Neural crest cell (in vitro differentiated cells): ENCODE results near the gene JADE2. TPM values are rescaled to one million over a fixed set of nuclear protein-coding genes. Genes with fewer than 3 reads are reported as not detected.
A peak's percentile ranks its signal among the peaks of the same experiment; 100 is the strongest.

ENCODE experiments used
- DNase-seq: peaks from one replicate; pipeline ENCODE4 v3.0.0; 2021; ENCODE audit warnings: low read depth, mixed read lengths, low spot score
- H3K27ac Mint-ChIP-seq: one replicate; pipeline ENCODE4 v1.8.0; 2021; ENCODE audit warnings: mild to moderate bottlenecking, mixed read lengths; ENCODE audit not compliant: unreplicated experiment
- H3K27me3 Mint-ChIP-seq: 2 replicates; pipeline ENCODE4 v1.8.0; 2021; ENCODE audit warnings: low read depth, mild to moderate bottlenecking, mixed read lengths
- H3K36me3 Mint-ChIP-seq: 2 replicates; pipeline ENCODE4 v1.8.0; 2021; ENCODE audit warnings: low read depth, mild to moderate bottlenecking, mixed read lengths
- H3K4me1 Mint-ChIP-seq: 2 replicates; pipeline ENCODE4 v1.8.0; 2021; ENCODE audit warnings: mixed read lengths
- H3K4me3 Mint-ChIP-seq: one replicate; pipeline ENCODE4 v1.8.0; 2021; ENCODE audit warnings: mild to moderate bottlenecking, mixed read lengths
- H3K9me3 Mint-ChIP-seq: 2 replicates; pipeline ENCODE4 v1.8.0; 2021; ENCODE audit warnings: mixed read lengths
- CTCF ChIP-seq: fragments of 200-600 bp; sonication (generic); conservative IDR thresholded peaks from 2 replicates; pipeline ENCODE4 v1.5.0; 2021; ENCODE audit warnings: antibody characterized with exemption, mild to moderate bottlenecking
- total RNA-seq: library from RNA; stranded (reverse); gene quantifications from 2 replicates; pipeline ENCODE4 v1.2.1, GENCODE V29; 2021

The JADE2 gene
- total RNA-seq, 1 donor from 2014 or later, result 2.1 TPM

DNA sequence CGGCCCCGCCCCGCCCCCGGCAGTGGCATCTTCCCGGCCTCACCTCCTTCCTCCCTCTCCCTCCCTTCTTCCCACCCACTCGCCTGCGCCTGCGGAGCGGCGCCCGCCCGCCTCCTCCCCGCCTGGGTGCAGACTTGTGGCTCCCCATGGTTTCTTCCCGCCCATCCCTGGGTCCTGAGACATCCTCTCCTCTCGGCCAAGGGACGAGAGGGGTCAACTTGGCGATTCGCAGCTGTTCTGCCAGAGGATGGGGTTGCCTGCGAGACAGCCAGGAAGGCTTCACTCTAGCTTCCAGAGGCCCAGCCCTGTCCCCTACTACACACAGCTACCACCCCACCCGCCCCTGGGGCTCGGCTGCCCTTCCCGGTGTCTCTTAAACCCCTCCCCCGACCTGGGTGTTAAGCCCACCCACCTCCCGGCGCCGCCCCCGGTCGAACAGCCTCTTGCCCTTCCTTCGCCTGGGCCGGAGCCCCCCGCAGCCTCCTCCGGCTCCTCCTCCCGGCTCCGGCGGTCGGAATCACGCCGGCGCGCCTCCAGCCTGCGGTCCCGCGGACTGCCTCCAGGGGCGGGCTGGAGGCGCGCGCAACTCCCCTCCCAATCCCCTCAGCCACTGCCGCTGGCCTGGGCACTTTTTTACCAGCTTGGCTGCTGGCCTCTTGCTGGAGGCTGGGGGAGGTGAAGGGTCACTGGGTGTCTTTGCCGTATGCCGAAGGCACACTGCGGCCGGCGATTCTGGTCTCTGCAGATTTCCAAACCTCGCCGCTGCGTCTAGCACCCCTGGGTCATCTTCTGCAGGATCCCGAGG is 1.9 kb downstream of the JADE2 start:
- H3K9me3 Mint-ChIP-seq, result no peaks in the 10 kb centered on the region
- H3K36me3 Mint-ChIP-seq, result no peaks in the 10 kb centered on the region
- H3K27me3 Mint-ChIP-seq, result peaks cover 37% of the 10 kb centered on the region
- H3K4me1 Mint-ChIP-seq, result peaks cover 37% of the 10 kb centered on the region
- peak; percentile 73 for DNase-seq
- H3K27ac Mint-ChIP-seq, result no peak overlapping the region
- peak; percentile 72 for TF ChIP-seq CTCF
- H3K4me3 Mint-ChIP-seq, result peak overlapping the region; percentile 93

- peaks cover 37% of the 10 kb centered on the region for H3K4me1 Mint-ChIP-seq
- TF ChIP-seq CTCF, result no peak
- DNase-seq, result no peak
Observed at GRCh38 chr5:134527961-134528424, 2.5 kb downstream of the JADE2 start.

DNA sequence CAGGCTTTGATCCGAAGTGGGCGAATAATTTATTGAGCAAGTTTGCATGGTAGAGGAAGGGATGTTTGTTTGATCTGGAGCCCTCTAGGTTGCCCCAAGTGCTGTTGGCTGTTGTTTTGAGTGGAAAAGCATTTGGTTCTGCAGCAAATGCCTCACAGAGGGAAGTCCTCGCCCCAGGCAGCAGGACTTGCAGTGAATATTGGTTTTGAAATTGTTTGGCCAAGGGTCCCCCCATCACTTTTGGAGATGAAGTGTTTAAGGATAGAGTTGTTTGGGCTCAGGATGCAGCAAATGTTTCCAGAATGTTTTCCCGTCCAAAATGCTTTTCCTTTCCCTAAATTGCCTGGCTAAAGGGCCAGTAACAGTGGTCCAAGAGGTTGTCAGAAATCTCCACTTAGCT is 3.1 kb downstream of the JADE2 start:
- H3K36me3 Mint-ChIP-seq, result no peaks in the 10 kb centered on the region
- no peak overlapping the region for H3K27ac Mint-ChIP-seq
- H3K27me3 Mint-ChIP-seq, result peaks cover 25% of the 10 kb centered on the region
- no peaks in the 10 kb centered on the region for H3K9me3 Mint-ChIP-seq
- H3K4me1 Mint-ChIP-seq, result peaks cover 37% of the 10 kb centered on the region
- no peak for DNase-seq
- no peak for TF ChIP-seq CTCF
- peak overlapping the region; percentile 47 for H3K4me3 Mint-ChIP-seq

More at GRCh38 chr5:134527961-134528424, 2.5 kb downstream of the JADE2 start:
- Mint-ChIP-seq H3K4me3 (peak overlapping the region; percentile 93), H3K27me3 (peaks cover 30% of the 10 kb centered on the region), H3K27ac (no peak overlapping the region), H3K9me3 (no peaks in the 10 kb centered on the region), H3K36me3 (no peaks in the 10 kb centered on the region)

- DNase-seq, result no peak
- peaks cover 16% of the 10 kb centered on the region for H3K27me3 Mint-ChIP-seq
- no peak for TF ChIP-seq CTCF
- H3K9me3 Mint-ChIP-seq, result no peaks in the 10 kb centered on the region
- no peak overlapping the region for H3K4me3 Mint-ChIP-seq
- H3K36me3 Mint-ChIP-seq, result no peaks in the 10 kb centered on the region
- peaks cover 34% of the 10 kb centered on the region for H3K4me1 Mint-ChIP-seq
- no peak overlapping the region for H3K27ac Mint-ChIP-seq
Observed at GRCh38 chr5:134529460-134529859, 4.0 kb downstream of the JADE2 start.

- peaks cover 31% of the 10 kb centered on the region for H3K4me1 Mint-ChIP-seq
- no peak overlapping the region for H3K27ac Mint-ChIP-seq
- DNase-seq, result no peak
- no peaks in the 10 kb centered on the region for H3K9me3 Mint-ChIP-seq
- peak overlapping the region; percentile 56 for H3K4me3 Mint-ChIP-seq
- peaks cover 10% of the 10 kb centered on the region for H3K27me3 Mint-ChIP-seq
- TF ChIP-seq CTCF, result no peak
- H3K36me3 Mint-ChIP-seq, result no peaks in the 10 kb centered on the region
Observed at GRCh38 chr5:134530301-134531077, 5.0 kb downstream of the JADE2 start.
